ENCODE data around the gene CFAP107. TPM values are rescaled to one million over a fixed set of nuclear protein-coding genes. Genes with fewer than 3 reads are reported as not detected.

CFAP107 gene
- total RNA-seq, 4 donors from 2014 or later, result not detected

GRCh38 chr1:12761781-12762180, 15.8 kb downstream of the CFAP107 start:
- no peak for TF ChIP-seq CTCF (IDR thresholded peaks at IDR 0.05; ENCODE audit: low read depth)

- TF ChIP-seq CTCF (IDR thresholded peaks at IDR 0.05; ENCODE audit: low read depth), result no peak
Observed at GRCh38 chr1:12762766-12763165, 16.8 kb downstream of the CFAP107 start.

- no peak for TF ChIP-seq CTCF (IDR thresholded peaks at IDR 0.05; ENCODE audit: low read depth)
Observed at GRCh38 chr1:12763479-12763878, 17.5 kb downstream of the CFAP107 start.

GRCh38 chr1:12764016-12764415, 18.0 kb downstream of the CFAP107 start:
- TF ChIP-seq CTCF (IDR thresholded peaks at IDR 0.05; ENCODE audit: low read depth), result no peak

- no peak for TF ChIP-seq CTCF (IDR thresholded peaks at IDR 0.05; ENCODE audit: low read depth)
Observed at GRCh38 chr1:12769031-12769430, 23.0 kb downstream of the CFAP107 start.

GRCh38 chr1:12769976-12770505, 24.0 kb downstream of the CFAP107 start:
- no peak for TF ChIP-seq CTCF (IDR thresholded peaks at IDR 0.05; ENCODE audit: low read depth)

GRCh38 chr1:12770620-12771019, 24.6 kb downstream of the CFAP107 start:
- no peak for TF ChIP-seq CTCF (IDR thresholded peaks at IDR 0.05; ENCODE audit: low read depth)

All from subcutaneous adipose tissue (tissue), 4 donors.